Duodenal mucosa (tissue), 2 donors: ENCODE measurements around the gene TMEM43.
A peak's percentile ranks its signal among the peaks of the same experiment; 100 is the strongest.

Experiments
- H3K27ac ChIP-seq: one replicate; pipeline ENCODE4 v1.7.0; 2013; ENCODE audit warnings: low read depth, low read length
- H3K27me3 ChIP-seq, 2 donors: one replicate each; pipeline ENCODE4 v1.7.0; 2013; ENCODE audit warnings: low read length in 2 of 2, control low read depth in 1 of 2; ENCODE audit not compliant: insufficient read depth in 2 of 2, control insufficient read depth in 1 of 2
- H3K36me3 ChIP-seq, 2 donors: one replicate each; pipeline ENCODE4 v1.7.0; 2013; ENCODE audit warnings: low read length in 2 of 2, control low read depth in 1 of 2; ENCODE audit not compliant: insufficient read depth in 2 of 2, control insufficient read depth in 1 of 2
- H3K4me1 ChIP-seq, 2 donors: one replicate each; pipeline ENCODE4 v1.7.0; 2013; ENCODE audit warnings: low read length in 2 of 2, control low read depth in 1 of 2; ENCODE audit not compliant: insufficient read depth in 2 of 2, control insufficient read depth in 1 of 2
- H3K4me3 ChIP-seq, 2 donors: one replicate each; pipeline ENCODE4 v1.7.0; 2013; ENCODE audit warnings: low read length in 2 of 2, low read depth in 1 of 2
- H3K9ac ChIP-seq, 2 donors: one replicate each; pipeline ENCODE4 v1.7.0; 2013; ENCODE audit warnings: low read length in 2 of 2, low read depth in 1 of 2
- H3K9me3 ChIP-seq, 2 donors: one replicate each; pipeline ENCODE4 v1.7.0; 2013; ENCODE audit warnings: low read length in 2 of 2, control low read depth in 1 of 2; ENCODE audit not compliant: control insufficient read depth in 1 of 2

The TMEM43 gene

DNA sequence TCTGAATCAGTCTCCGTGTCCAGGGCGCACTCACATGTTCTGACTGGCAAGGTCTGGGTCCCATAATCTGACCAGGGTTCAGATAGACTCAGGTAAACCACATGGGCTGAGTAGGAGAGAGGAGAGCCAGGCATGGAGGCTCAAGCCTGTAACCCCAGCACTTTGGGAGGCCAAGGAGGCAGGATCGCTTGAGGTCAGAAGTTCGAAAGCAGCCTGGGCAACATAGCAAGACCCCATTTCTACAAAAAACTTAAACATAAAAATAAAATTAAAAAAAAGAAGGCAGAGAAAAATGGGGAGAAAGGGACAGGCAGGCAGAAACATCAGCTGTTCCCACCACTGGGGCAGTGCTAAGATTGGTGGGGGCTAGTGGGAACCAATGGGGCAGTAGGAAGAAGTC is 5.4 kb downstream of the TMEM43 start:
- no peak overlapping the region for H3K9ac ChIP-seq
- H3K4me1 ChIP-seq, result peaks cover 26 to 38% of the 10 kb centered on the region in 2 donors
- no peaks in the 10 kb centered on the region for H3K9me3 ChIP-seq
- no peak overlapping the region for H3K27ac ChIP-seq
- H3K4me3 ChIP-seq, result no peak overlapping the region
- H3K36me3 ChIP-seq, result peaks cover 59 to 80% of the 10 kb centered on the region in 2 donors
- H3K27me3 ChIP-seq, result no peaks in the 10 kb centered on the region

DNA sequence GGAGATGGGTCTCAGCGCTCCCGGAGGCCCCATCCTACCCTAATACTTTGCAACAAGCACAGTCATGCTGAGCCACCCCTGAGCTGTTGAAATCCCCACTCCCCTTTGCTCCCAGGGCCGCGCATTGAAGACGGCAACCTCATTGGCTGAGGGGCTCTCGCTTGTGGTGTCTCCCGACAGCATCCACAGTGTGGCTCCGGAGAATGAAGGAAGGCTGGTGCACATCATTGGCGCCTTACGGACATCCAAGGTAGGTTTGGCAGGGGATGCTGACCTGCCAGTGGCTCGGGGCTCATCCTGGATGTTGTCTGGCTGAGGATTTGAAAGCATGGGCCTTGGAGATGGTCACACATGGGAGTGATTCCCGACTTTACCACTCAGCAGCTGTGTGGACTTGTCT is 5.9 kb downstream of the TMEM43 start:
- Histone ChIP-seq H3K27me3 (no peaks in the 10 kb centered on the region), H3K36me3 (peaks cover 63 to 85% of the 10 kb centered on the region in 2 donors), H3K27ac (no peak overlapping the region), H3K9me3 (no peaks in the 10 kb centered on the region), H3K4me3 (no peak overlapping the region), H3K4me1 (peaks cover 26 to 37% of the 10 kb centered on the region in 2 donors), H3K9ac (no peak overlapping the region)

DNA sequence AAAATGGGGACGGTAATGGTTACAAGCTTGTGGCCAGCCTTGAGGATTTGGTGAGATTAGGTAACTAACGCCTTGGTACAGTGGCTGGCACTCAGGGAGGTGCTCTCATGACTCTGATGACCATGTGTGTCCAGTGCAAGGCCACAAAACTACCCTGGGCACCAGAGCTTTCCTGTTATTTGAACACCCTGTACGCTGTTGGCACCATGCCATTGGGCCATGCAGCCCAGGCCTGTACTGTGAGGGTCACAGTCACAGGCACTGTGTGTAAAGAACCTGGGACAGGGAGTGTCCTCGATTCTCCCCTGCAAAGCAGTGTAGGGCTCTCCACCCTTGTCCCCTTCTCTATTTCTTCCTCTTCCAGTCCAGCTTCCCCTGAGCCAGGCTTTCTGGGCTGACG is 6.3 kb downstream of the TMEM43 start:
- H3K36me3 ChIP-seq, result peaks cover 68 to 89% of the 10 kb centered on the region in 2 donors

GRCh38 chr3:14132120-14132519 is 7.3 kb downstream of the TMEM43 start:
- Histone ChIP-seq H3K9ac (no peak overlapping the region), H3K36me3 (peaks cover 71 to 93% of the 10 kb centered on the region in 2 donors)

More for the DNA sequence above, 6.3 kb downstream of the TMEM43 start:
- H3K4me1 ChIP-seq, result peaks cover 26 to 34% of the 10 kb centered on the region in 2 donors
- H3K4me3 ChIP-seq, result no peak overlapping the region
- H3K9ac ChIP-seq, result no peak overlapping the region
- no peaks in the 10 kb centered on the region for H3K9me3 ChIP-seq
- no peaks in the 10 kb centered on the region for H3K27me3 ChIP-seq
- H3K27ac ChIP-seq, result no peak overlapping the region

DNA sequence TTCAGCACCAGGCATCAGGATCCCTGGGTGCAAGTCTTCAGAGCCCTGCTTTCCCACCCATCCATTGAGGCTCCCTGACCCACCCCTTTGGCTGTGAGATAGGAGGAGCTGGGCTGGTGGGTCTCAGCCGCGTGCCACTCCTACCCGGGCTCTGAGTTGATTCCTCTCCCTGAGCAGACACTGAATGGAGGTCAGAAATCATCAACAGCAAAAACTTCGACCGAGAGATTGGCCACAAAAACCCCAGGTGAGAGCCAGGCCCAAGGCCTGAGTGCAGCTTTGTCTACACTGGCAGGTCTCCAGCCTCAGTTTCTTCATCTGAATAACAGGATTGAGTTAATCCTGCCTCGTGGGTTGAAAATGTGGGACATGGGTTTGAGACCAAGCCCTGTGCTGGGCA is 7.8 kb downstream of the TMEM43 start:
- peaks cover 27 to 29% of the 10 kb centered on the region in 2 donors for H3K4me1 ChIP-seq
- no peaks in the 10 kb centered on the region for H3K27me3 ChIP-seq
- H3K27ac ChIP-seq, result no peak overlapping the region
- H3K9me3 ChIP-seq, result no peaks in the 10 kb centered on the region
- H3K9ac ChIP-seq, result peak overlapping the region in 1 of 2 donors; percentile 7
- H3K36me3 ChIP-seq, result peaks cover 72 to 95% of the 10 kb centered on the region in 2 donors
- no peak overlapping the region for H3K4me3 ChIP-seq

More at GRCh38 chr3:14132120-14132519, 7.3 kb downstream of the TMEM43 start:
- no peaks in the 10 kb centered on the region for H3K9me3 ChIP-seq
- H3K4me3 ChIP-seq, result no peak overlapping the region
- H3K4me1 ChIP-seq, result peaks cover 27 to 32% of the 10 kb centered on the region in 2 donors
- no peak overlapping the region for H3K27ac ChIP-seq
- no peaks in the 10 kb centered on the region for H3K27me3 ChIP-seq

- Histone ChIP-seq H3K36me3 (peaks cover 69 to 95% of the 10 kb centered on the region in 2 donors), H3K27ac (no peak overlapping the region), H3K9me3 (no peaks in the 10 kb centered on the region), H3K4me1 (peaks cover 27 to 29% of the 10 kb centered on the region in 2 donors), H3K4me3 (no peak overlapping the region), H3K27me3 (no peaks in the 10 kb centered on the region), H3K9ac (peak overlapping the region in 1 of 2 donors; percentile 7)
Measured at GRCh38 chr3:14133188-14133800, 8.4 kb downstream of the TMEM43 start.

DNA sequence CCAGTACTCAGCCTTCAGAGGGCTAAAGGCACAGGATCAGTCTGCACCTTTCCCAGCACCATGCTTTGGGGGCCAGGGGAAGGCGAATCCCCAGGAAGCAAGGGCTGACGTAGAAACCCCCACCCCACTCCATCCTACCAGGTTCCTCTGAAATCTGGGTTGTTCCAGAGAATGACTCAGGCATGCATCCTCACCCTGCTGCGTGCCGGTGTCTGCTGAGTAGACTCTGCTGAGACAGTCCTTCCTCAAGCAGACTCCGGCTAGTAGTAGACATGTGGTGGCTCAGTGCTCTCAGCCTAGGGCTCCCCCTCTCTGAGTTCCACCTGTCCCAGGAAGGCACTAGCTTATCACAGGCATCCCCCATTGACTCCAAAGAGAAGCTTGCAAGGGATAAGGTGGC is 9.0 kb downstream of the TMEM43 start:
- Histone ChIP-seq H3K27me3 (no peaks in the 10 kb centered on the region), H3K4me1 (peaks cover 27 to 29% of the 10 kb centered on the region in 2 donors), H3K27ac (no peak overlapping the region), H3K36me3 (peaks cover 63 to 95% of the 10 kb centered on the region in 2 donors), H3K4me3 (no peak overlapping the region), H3K9ac (no peak overlapping the region), H3K9me3 (no peaks in the 10 kb centered on the region)

DNA sequence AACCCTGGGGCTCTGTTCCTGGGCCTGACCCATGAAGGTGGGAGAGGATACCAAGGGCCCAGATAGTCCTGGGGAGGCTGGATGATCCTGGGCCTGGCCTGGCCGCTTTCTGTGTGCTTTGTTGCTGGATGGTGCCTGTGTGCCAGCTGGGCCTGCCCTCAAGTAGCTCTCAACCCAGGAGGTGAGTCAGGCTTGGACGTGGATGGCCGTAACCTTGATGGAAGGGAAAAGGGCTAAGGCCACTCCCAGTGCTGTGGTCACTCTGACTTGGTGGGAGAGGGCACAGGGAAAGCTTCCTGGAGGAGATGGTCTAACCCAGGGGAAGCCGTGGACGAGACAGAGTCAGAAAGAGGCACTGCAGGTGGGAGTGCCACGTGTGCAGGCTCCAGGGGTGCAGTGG is 9.4 kb downstream of the TMEM43 start:
- no peaks in the 10 kb centered on the region for H3K27me3 ChIP-seq
- H3K9me3 ChIP-seq, result no peaks in the 10 kb centered on the region
- peaks cover 62 to 97% of the 10 kb centered on the region in 2 donors for H3K36me3 ChIP-seq
- no peak overlapping the region for H3K27ac ChIP-seq
- no peak overlapping the region for H3K4me3 ChIP-seq
- no peak overlapping the region for H3K9ac ChIP-seq
- peaks cover 27 to 29% of the 10 kb centered on the region in 2 donors for H3K4me1 ChIP-seq

GRCh38 chr3:14135581-14135980 is 10.7 kb downstream of the TMEM43 start:
- Histone ChIP-seq H3K27ac (no peak overlapping the region), H3K4me1 (peaks cover 27 to 29% of the 10 kb centered on the region in 2 donors), H3K36me3 (peaks cover 61 to 98% of the 10 kb centered on the region in 2 donors), H3K9ac (no peak overlapping the region), H3K9me3 (no peaks in the 10 kb centered on the region), H3K27me3 (no peaks in the 10 kb centered on the region), H3K4me3 (no peak overlapping the region)

DNA sequence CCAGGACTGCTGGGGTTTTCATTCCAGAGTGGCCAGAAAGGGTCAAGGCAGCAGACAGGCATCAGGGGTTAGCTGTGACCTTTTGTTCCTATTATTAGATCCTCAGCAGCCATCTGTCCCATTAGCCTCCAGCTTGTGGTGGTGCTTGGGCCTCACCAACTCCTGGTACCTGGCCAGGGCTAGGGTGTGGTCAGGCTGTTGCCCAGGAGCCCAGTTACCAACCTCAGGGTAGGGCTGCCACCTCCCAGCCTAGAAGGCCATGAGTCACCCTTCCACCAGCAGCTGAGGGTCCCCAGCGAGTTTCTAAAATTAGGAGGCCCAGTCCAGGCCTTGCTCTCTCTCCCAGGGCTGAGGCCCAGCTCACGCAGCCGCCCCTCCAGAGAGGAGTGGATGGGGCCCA is 12.2 kb downstream of the TMEM43 start:
- H3K36me3 ChIP-seq, result peaks cover 60 to 96% of the 10 kb centered on the region in 2 donors
- H3K9me3 ChIP-seq, result no peaks in the 10 kb centered on the region
- no peak overlapping the region for H3K27ac ChIP-seq
- H3K27me3 ChIP-seq, result no peaks in the 10 kb centered on the region
- H3K4me3 ChIP-seq, result no peak overlapping the region
- H3K9ac ChIP-seq, result no peak overlapping the region
- H3K4me1 ChIP-seq, result peaks cover 27 to 31% of the 10 kb centered on the region in 2 donors
